H1 (cell line): ENCODE data around the gene DCLK1.

Source experiments
- CHD2 ChIP-seq: IDR thresholded peaks from 2 replicates; pipeline ENCODE4 v1.6.1; 2012; ENCODE audit warnings: low read length, improper control_type of control experiment
- CTCF ChIP-seq, 3 experiments: IDR thresholded peaks; 1 replicate in 2 of 3; 2 replicates in 1 of 3; pipeline versions ENCODE4 v1.5.1 to v1.6.1; 2011; ENCODE audit warnings: low read length in 3 of 3, mild to moderate bottlenecking in 3 of 3, inconsistent platforms in 2 of 3, low read depth in 1 of 3, moderate library complexity in 1 of 3; ENCODE audit not compliant: insufficient read depth in 1 of 3; ENCODE audit errors: control extremely low read depth in 1 of 3
- EGR1 ChIP-seq: IDR thresholded peaks from 2 replicates; pipeline ENCODE4 v1.6.1; 2011; ENCODE audit warnings: low read depth, low read length, borderline replicate concordance
- GTF2F1 ChIP-seq: IDR thresholded peaks from 2 replicates; pipeline ENCODE4 v1.6.1; 2012; ENCODE audit warnings: low read depth, low read length, improper control_type of control experiment, borderline replicate concordance

- TF ChIP-seq CHD2 (no peak), CTCF (IDR thresholded peaks at IDR 0.05; ENCODE audit: control extremely low read depth in 1 of 3, insufficient read depth in 1 of 3, low read depth in 1 of 3, low read length in 3 of 3) (no peak), GTF2F1 (no peak), EGR1 (no peak)
Measured at GRCh38 chr13:35872369-35872768, 258.8 kb downstream of the DCLK1 start.
